NT2/D1 (cell line): ENCODE data around the gene RAB15.

Experiments
- DNase-seq: peaks from one replicate; pipeline ENCODE4 v3.0.0-alpha.2; 2011; ENCODE audit warnings: low read depth, low spot score
- H3K27me3 ChIP-seq: 2 replicates; pipeline ENCODE4 v1.6.0; 2011; ENCODE audit warnings: mild to moderate bottlenecking; ENCODE audit not compliant: insufficient read length, insufficient read depth
- H3K36me3 ChIP-seq: 2 replicates; pipeline ENCODE4 v1.6.1; 2011; ENCODE audit warnings: mild to moderate bottlenecking, low read length, mixed read lengths; ENCODE audit not compliant: insufficient read depth, insufficient read length
- H3K4me1 ChIP-seq: 2 replicates; pipeline ENCODE4 v1.5.1; 2011; ENCODE audit not compliant: insufficient read depth, insufficient read length
- H3K4me3 ChIP-seq: 2 replicates; pipeline ENCODE4 v1.5.1; 2011; ENCODE audit warnings: low read depth; ENCODE audit not compliant: insufficient read length
- H3K9ac ChIP-seq: 2 replicates; pipeline ENCODE4 v1.6.0; 2011; ENCODE audit warnings: low read depth; ENCODE audit not compliant: insufficient read length
- H3K9me3 ChIP-seq: 2 replicates; pipeline ENCODE4 v1.5.1; 2011; ENCODE audit warnings: mild to moderate bottlenecking, low read length; ENCODE audit not compliant: insufficient read depth
- SUZ12 ChIP-seq: IDR thresholded peaks from 2 replicates; pipeline ENCODE4 v1.6.1; 2011; ENCODE audit not compliant: insufficient read length, insufficient read depth; ENCODE audit errors: extremely low read depth
- YY1 ChIP-seq: IDR thresholded peaks from 2 replicates; pipeline ENCODE4 v1.6.1; 2011; ENCODE audit not compliant: insufficient read length, insufficient read depth
- ZNF274 ChIP-seq: IDR thresholded peaks from 2 replicates; pipeline ENCODE4 v1.6.1; 2011; ENCODE audit warnings: mild to moderate bottlenecking, low read depth, low read length

RAB15 gene

DNA sequence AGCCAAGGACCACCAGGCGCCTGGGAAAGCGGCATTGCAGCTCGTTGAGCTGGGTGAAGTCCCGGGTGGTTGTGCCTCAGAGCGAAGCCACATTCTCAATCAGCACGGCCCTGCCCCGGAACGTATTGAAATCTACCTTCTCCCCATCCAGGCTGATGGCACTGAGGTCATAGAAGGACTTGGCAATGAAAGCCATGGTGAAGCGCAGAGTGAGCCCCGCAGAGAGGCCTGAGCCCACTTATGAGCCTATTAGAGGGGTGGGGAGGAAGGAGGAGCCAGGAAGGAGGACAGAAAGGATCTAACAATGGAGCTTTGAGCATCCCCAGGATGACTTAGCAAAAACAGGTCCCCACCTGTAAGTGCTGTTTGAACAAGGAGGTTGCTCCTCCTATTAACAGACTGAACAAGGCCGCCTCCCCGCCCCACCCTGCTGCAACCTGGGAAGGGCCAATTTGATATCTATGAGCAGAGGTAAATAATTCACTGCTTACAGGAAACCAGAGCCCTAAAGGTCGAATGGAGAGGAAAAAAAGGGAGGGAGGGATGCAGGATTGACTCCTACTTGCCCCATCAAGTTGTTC is 29.5 kb downstream of the RAB15 start, which contains the start of gene GPX2:
Gene GPX2, minus strand, starts transcription at position 215 of the 581 bp plus-strand sequence. Its CDS starts 19 bp downstream, at position 196.
- TF ChIP-seq YY1 (no peak), SUZ12 (no peak), ZNF274 (no peak)
- Histone ChIP-seq H3K27me3 (no peaks in the 10 kb centered on the region), H3K36me3 (peaks cover 42% of the 10 kb centered on the region), H3K9ac (no peak within 1 kb of the TSS), H3K4me3 (no peak within 1 kb of the TSS), H3K9me3 (no peaks in the 10 kb centered on the region), H3K4me1 (peaks cover 8% of the 10 kb centered on the region)
- DNase-seq, result no peak

DNA sequence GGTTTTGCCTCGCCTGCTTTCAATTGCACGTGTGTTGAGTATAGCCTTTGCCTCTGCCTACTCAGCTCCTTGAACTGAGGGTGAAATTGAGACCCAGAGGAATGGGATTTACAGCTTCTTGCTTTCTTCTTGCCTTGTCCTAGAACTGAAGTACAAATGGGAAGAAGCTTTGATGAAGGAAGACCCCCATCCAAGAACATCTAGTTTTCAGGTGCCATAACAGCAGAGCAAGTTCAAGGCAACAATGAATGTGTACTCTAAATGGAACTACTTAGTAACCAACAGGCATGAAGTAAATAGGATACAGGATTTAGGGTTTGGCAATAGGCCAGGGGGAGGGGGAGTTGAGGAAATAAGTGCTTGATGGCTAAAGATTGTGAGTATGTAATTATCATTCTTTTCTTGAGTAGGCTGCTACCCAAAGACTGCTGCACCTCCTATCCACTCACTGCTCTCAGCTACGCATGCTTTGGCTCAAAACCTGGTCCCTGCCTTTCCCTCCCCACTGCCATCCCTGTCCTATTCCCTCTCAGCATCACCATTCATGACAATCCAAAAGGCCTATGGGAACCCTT is 31.7 kb downstream of the RAB15 start:
- Histone ChIP-seq H3K27me3 (no peaks in the 10 kb centered on the region), H3K9me3 (no peaks in the 10 kb centered on the region), H3K9ac (no peak overlapping the region), H3K36me3 (peaks cover 27% of the 10 kb centered on the region), H3K4me1 (peaks cover 8% of the 10 kb centered on the region), H3K4me3 (no peak overlapping the region)
- TF ChIP-seq SUZ12, result no peak
- TF ChIP-seq ZNF274, result no peak
- no peak for TF ChIP-seq YY1
- no peak for DNase-seq

DNA sequence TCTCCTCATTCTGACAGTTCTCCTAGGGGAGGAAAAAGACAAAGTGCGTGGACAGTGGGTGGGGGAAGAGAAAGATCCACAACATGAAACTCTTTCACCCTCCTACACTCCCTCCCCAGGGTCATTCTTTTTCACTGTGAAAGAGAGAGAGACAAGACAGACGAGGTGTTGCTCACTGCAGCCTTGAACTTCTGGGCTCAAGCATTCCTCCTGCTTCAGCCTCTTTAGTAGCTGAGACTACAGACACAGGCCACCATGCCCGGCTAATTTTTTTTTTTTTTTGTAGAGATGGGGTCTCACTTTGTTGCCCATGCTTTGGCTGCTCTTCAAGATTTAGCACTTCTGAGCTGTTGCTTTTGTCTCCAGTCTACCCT is 32.3 kb downstream of the RAB15 start:
- DNase-seq, result no peak
- Histone ChIP-seq H3K36me3 (peaks cover 22% of the 10 kb centered on the region), H3K4me1 (peaks cover 8% of the 10 kb centered on the region), H3K4me3 (no peak overlapping the region), H3K9me3 (no peaks in the 10 kb centered on the region), H3K9ac (no peak overlapping the region), H3K27me3 (no peaks in the 10 kb centered on the region)
- TF ChIP-seq ZNF274, result no peak
- no peak for TF ChIP-seq YY1
- no peak for TF ChIP-seq SUZ12

DNA sequence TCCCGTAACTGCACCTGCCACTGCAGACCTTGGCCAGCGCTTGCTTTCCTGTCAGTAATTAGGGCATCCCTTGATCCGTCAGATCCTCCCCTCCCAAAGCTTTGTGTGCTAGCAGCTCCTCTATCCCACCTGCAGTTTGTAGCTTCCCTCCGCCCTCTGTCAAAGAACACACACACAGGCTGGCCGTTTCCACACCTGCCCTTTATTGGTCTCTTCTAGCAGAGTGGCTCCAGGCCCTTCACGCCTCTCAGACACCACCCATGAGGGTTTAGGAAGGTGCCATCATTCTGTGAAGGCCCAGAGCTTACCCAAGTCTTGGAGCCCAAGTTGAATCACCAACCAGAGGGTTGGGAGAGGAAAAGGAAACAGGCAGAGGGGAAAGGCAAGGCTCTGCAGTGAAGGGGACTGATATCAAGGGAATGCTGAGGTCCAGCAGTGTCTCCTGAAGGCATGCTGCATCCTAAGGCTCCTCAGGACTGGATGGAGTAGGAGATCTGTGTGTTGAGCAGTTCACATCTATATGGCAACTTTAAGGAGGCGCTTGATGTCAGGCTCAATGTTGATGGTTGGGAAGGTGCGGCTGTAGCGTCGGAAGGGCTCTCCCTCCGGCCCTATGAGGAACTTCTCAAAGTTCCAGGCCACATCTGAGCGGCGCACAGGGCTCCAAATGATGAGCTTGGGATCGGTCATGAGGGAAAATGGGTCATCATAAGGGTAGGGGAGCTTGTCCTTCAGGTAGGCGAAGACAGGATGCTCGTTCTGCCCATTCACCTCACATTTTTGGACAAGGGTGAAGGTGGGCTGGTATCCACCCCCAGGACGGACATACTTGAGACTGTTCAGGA is 32.9 kb downstream of the RAB15 start:
- Histone ChIP-seq H3K9me3 (no peaks in the 10 kb centered on the region), H3K36me3 (peaks cover 25% of the 10 kb centered on the region), H3K27me3 (no peaks in the 10 kb centered on the region), H3K9ac (no peak overlapping the region), H3K4me3 (no peak overlapping the region), H3K4me1 (peaks cover 6% of the 10 kb centered on the region)
- TF ChIP-seq ZNF274 (no peak), SUZ12 (no peak), YY1 (no peak)
- DNase-seq, result no peak

DNA sequence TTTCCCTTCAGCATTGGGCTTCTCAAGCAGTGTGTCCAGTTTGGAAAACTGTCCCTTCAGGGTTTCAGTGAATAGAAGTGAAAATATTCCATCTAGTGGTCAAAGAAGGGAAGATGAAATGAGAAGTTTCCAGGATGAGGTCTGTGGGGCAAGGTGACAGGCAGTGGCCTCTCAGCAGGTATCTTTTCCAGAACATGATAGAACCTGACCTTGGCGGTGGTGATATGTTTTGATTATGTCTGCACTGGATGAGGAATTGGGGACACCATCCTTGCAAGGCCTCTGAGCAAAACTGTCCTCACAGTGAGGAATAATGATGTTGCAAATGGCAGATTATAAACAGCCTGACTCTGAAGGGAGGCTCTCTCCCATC is 34.3 kb downstream of the RAB15 start:
- Histone ChIP-seq H3K27me3 (no peaks in the 10 kb centered on the region), H3K9ac (no peak overlapping the region), H3K4me3 (no peak overlapping the region), H3K9me3 (no peaks in the 10 kb centered on the region), H3K4me1 (peaks cover 5% of the 10 kb centered on the region), H3K36me3 (peaks cover 36% of the 10 kb centered on the region)
- TF ChIP-seq SUZ12 (no peak), YY1 (no peak), ZNF274 (no peak)
- no peak for DNase-seq

DNA sequence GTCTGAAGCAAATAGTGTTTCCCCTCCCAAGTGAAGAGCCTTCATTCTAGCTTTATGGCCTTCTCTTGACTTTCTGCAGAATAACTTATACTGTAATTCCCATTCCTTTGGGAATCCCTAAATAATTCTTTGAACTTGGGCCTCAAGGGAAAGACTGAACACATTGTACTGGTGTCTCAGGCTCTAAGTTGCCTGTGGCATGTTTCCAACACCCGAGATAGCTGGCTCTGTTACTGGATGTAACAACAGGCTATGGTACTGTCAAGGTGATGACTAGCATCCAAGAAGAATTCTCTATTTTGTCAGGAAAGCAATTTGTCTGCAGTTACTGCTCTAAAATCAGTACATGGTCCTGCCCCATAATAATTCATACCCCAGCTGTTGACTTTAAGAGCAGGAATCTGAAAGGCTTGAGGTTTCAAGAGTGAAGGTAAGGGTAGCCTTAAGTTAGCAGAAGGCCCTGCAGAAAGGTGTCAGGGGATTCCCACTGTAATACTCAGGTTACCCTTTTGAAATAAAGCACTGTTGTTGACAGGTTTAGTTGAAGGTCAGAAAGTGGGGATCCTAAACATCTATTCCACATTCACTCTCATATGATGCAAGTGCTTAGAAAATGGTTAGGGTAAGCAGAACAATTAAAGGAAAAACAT is 34.8 kb downstream of the RAB15 start:
- H3K4me3 ChIP-seq, result no peak overlapping the region
- no peaks in the 10 kb centered on the region for H3K27me3 ChIP-seq
- peaks cover under 1% of the 10 kb centered on the region for H3K4me1 ChIP-seq
- no peak for DNase-seq
- H3K9me3 ChIP-seq, result no peaks in the 10 kb centered on the region
- TF ChIP-seq SUZ12 (no peak), ZNF274 (no peak), YY1 (no peak)
- H3K36me3 ChIP-seq, result peaks cover 41% of the 10 kb centered on the region
- H3K9ac ChIP-seq, result no peak overlapping the region

DNA sequence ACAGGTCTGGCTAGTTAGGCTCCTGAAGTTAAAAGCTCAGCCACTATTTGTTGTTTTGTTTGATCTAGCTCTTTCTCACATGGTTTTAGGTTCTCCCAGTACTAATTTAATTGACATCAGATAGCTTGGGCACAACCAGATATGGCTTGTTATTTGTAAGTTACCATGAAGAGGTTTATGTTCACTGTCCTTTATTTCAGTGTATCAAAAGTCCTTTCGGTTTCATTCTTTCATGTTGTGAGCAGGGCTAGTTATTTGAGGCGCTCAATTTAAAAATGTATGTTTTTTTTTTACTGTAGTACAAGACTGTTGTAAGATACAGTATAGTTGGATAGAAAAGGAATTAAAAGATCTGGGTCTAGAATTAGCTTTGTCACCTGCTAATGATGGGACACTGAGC is 36.6 kb downstream of the RAB15 start:
- Histone ChIP-seq H3K27me3 (no peaks in the 10 kb centered on the region), H3K9ac (no peak overlapping the region), H3K4me1 (no peaks in the 10 kb centered on the region), H3K9me3 (no peaks in the 10 kb centered on the region), H3K4me3 (no peak overlapping the region), H3K36me3 (peaks cover 53% of the 10 kb centered on the region)
- no peak for DNase-seq
- TF ChIP-seq ZNF274 (no peak), YY1 (no peak), SUZ12 (no peak)
